SU-DHL-6 (cell line): Measurements from ENCODE around the gene ITPKA.

Source experiments
- H2AFZ ChIP-seq: fragments of 200-600 bp; sonication (generic); 2 replicates; pipeline ENCODE4 v1.6.1; 2014; ENCODE audit warnings: low read depth, mild to moderate bottlenecking, moderate library complexity, mixed read lengths, antibody characterized with exemption, low read length; ENCODE audit not compliant: severe bottlenecking
- H3F3A ChIP-seq: fragments of 200-600 bp; shearing (Covaris generic); 2 replicates; pipeline ENCODE4 v1.6.0; 2016; ENCODE audit warnings: antibody characterized with exemption, mild to moderate bottlenecking; ENCODE audit not compliant: insufficient read depth
- H3K27ac ChIP-seq: fragments of 200-600 bp; sonication (generic); 2 replicates; pipeline ENCODE4 v1.5.1; 2016; ENCODE audit warnings: low read depth, mild to moderate bottlenecking, low read length, moderate library complexity, mixed read lengths
- H3K27me3 ChIP-seq: fragments of 200-600 bp; sonication (generic), shearing (Covaris generic); 2 replicates; pipeline ENCODE4 v1.6.0; 2014; ENCODE audit warnings: mild to moderate bottlenecking, low read length
- H3K36me3 ChIP-seq: fragments of 200-600 bp; sonication (generic); 2 replicates; pipeline ENCODE4 v1.6.1; 2014; ENCODE audit warnings: mild to moderate bottlenecking, low read length, mixed read lengths
- H3K4me2 ChIP-seq: fragments of 300-600, 200-600 bp; shearing (Covaris generic), sonication (generic); 2 replicates; pipeline ENCODE4 v1.6.0; 2014; ENCODE audit warnings: low read length, low read depth, mild to moderate bottlenecking; ENCODE audit not compliant: poor library complexity, severe bottlenecking
- H3K4me3 ChIP-seq: fragments of 200-600 bp; sonication (generic); 2 replicates; pipeline ENCODE4 v1.5.1; 2014; ENCODE audit warnings: antibody characterized with exemption, low read length, mild to moderate bottlenecking, mixed read lengths; ENCODE audit not compliant: insufficient read depth, poor library complexity, severe bottlenecking
- H3K79me2 ChIP-seq: fragments of 200-600 bp; sonication (generic); 2 replicates; pipeline ENCODE4 v1.6.1; 2014; ENCODE audit warnings: mild to moderate bottlenecking, low read length, moderate library complexity; ENCODE audit not compliant: insufficient read depth
- H3K9ac ChIP-seq: fragments of 200-600 bp; sonication (generic); 2 replicates; pipeline ENCODE4 v1.7.0; 2014; ENCODE audit warnings: mild to moderate bottlenecking, low read length
- H3K9me2 ChIP-seq: fragments of 200-600 bp; sonication (generic); replicated peaks from 2 replicates; pipeline ENCODE4 v1.6.1; 2014; ENCODE audit warnings: low read length; ENCODE audit not compliant: insufficient read depth
- H3K9me3 ChIP-seq: fragments of 200-600 bp; sonication (generic); 2 replicates; pipeline ENCODE4 v1.6.1; 2014; ENCODE audit warnings: low read length, mixed read lengths; ENCODE audit not compliant: insufficient read depth
- H4K20me1 ChIP-seq: fragments of 200-600 bp; sonication (generic); 2 replicates; pipeline ENCODE4 v1.6.1; 2014; ENCODE audit warnings: low read depth, mild to moderate bottlenecking, antibody characterized with exemption, low read length, moderate library complexity, mixed read lengths
- EZH2phosphoT487 ChIP-seq: fragments of 200-600 bp; sonication (generic), shearing (Covaris generic); conservative IDR thresholded peaks from 2 replicates; pipeline ENCODE4 v1.6.1; 2018; ENCODE audit warnings: mild to moderate bottlenecking, antibody characterized with exemption, low read length, moderate library complexity, mixed read lengths
- TF ChIP-seq, protein P1 (sequence below): fragments of 200-600 bp; sonication (generic); IDR thresholded peaks from one replicate; pipeline ENCODE4 v1.5.1; 2017; ENCODE audit warnings: antibody characterized with exemption, mild to moderate bottlenecking, low read length, moderate library complexity; ENCODE audit not compliant: insufficient read depth, poor library complexity, severe bottlenecking

Gene ITPKA

DNA sequence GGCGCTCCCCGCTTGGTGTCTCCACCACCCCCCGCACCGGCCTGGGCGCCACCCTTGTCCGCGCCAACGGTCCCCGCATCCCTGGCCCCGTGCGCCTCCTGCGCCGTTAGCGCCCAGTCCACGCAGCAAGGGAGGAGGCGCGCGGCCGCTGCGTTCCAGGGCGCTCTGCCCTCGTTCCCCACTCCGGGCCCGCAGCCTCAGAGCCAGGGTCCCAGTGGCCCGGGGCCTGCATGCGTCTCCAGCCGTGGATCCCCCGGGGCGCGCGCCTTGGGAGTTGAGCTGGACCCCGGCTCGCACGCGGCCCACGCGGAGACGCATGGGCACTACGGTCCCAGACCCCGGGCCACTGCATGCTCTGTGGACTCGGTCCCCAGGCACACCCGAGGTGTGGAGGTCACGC lies 7.4 kb upstream of the ITPKA start:
- Histone ChIP-seq H3K4me3 (no peak overlapping the region), H3F3A (no peaks in the 10 kb centered on the region), H3K9me3 (no peaks in the 10 kb centered on the region), H2AFZ (no peak overlapping the region), H3K27ac (no peak overlapping the region), H3K9me2 (no peaks in the 10 kb centered on the region), H3K27me3 (no peaks in the 10 kb centered on the region), H3K9ac (no peak overlapping the region), H3K4me2 (no peak overlapping the region), H4K20me1 (no peaks in the 10 kb centered on the region), H3K36me3 (no peaks in the 10 kb centered on the region), H3K79me2 (no peaks in the 10 kb centered on the region)
- no peak for TF ChIP-seq EZH2phosphoT487
- TF ChIP-seq, protein P1, sequence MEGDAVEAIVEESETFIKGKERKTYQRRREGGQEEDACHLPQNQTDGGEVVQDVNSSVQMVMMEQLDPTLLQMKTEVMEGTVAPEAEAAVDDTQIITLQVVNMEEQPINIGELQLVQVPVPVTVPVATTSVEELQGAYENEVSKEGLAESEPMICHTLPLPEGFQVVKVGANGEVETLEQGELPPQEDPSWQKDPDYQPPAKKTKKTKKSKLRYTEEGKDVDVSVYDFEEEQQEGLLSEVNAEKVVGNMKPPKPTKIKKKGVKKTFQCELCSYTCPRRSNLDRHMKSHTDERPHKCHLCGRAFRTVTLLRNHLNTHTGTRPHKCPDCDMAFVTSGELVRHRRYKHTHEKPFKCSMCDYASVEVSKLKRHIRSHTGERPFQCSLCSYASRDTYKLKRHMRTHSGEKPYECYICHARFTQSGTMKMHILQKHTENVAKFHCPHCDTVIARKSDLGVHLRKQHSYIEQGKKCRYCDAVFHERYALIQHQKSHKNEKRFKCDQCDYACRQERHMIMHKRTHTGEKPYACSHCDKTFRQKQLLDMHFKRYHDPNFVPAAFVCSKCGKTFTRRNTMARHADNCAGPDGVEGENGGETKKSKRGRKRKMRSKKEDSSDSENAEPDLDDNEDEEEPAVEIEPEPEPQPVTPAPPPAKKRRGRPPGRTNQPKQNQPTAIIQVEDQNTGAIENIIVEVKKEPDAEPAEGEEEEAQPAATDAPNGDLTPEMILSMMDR = no peak

DNA sequence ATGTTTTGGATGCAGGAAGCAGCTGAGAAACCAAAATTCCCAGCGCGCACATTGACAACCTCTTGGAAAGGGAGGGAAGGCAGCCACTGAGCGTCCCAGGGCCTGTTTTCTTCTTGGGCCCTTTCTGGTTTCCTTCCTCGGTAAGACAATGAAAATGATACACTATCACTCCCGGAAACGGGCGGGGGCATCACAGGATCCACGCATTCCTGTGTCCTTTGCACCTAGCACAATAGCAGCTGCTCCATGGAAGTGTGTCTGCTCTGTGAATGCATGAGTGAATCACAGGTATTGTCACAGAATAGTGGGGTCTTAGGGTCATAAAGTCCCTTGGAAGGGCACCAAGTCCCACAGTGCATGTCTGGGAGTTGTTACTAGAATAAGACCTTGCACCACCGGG lies 6.3 kb upstream of the ITPKA start:
- no peaks in the 10 kb centered on the region for H4K20me1 ChIP-seq
- H2AFZ ChIP-seq = no peak overlapping the region
- no peaks in the 10 kb centered on the region for H3K9me2 ChIP-seq
- H3K9me3 ChIP-seq = no peaks in the 10 kb centered on the region
- no peaks in the 10 kb centered on the region for H3F3A ChIP-seq
- H3K9ac ChIP-seq = no peak overlapping the region
- H3K4me2 ChIP-seq = no peak overlapping the region
- no peaks in the 10 kb centered on the region for H3K27me3 ChIP-seq
- TF ChIP-seq, protein P1 = no peak
- TF ChIP-seq EZH2phosphoT487 = no peak
- H3K27ac ChIP-seq = no peak overlapping the region
- H3K36me3 ChIP-seq = no peaks in the 10 kb centered on the region
- H3K4me3 ChIP-seq = no peak overlapping the region
- H3K79me2 ChIP-seq = no peaks in the 10 kb centered on the region

GRCh38 chr15:41487802-41488201 lies 5.9 kb upstream of the ITPKA start:
- Histone ChIP-seq H3F3A (no peaks in the 10 kb centered on the region), H3K9me3 (no peaks in the 10 kb centered on the region), H3K4me3 (no peak overlapping the region), H3K27ac (no peak overlapping the region), H3K36me3 (no peaks in the 10 kb centered on the region), H3K79me2 (no peaks in the 10 kb centered on the region), H3K4me2 (no peak overlapping the region), H3K9me2 (no peaks in the 10 kb centered on the region), H2AFZ (no peak overlapping the region), H4K20me1 (no peaks in the 10 kb centered on the region), H3K9ac (no peak overlapping the region), H3K27me3 (no peaks in the 10 kb centered on the region)
- TF ChIP-seq, protein P1 = no peak
- TF ChIP-seq EZH2phosphoT487 = no peak
